HepG2 (cell line): Measurements from ENCODE around the gene ALMS1. TPM values are rescaled to one million over a fixed set of nuclear protein-coding genes. Genes with fewer than 3 reads are reported as not detected.

Source experiments
- ELF3 ChIP-seq: IDR thresholded peaks from 2 replicates; pipeline ENCODE4 v1.6.1; 2016; ENCODE audit warnings: missing genetic modification reagents, missing compliant biosample characterization
- FLYWCH1 ChIP-seq: sonication (generic); formaldehyde crosslinking; IDR thresholded peaks from 2 replicates; pipeline ENCODE4 v1.8.1; 2023; ENCODE audit warnings: mild to moderate bottlenecking, missing genetic modification reagents
- FOXC1 ChIP-seq: sonication (generic); formaldehyde crosslinking; IDR thresholded peaks from 2 replicates; pipeline ENCODE4 v1.8.0; 2022; ENCODE audit warnings: mild to moderate bottlenecking, missing genetic modification reagents, borderline replicate concordance
- GATAD1 ChIP-seq: IDR thresholded peaks from 2 replicates; pipeline ENCODE4 v1.6.1; 2016; ENCODE audit warnings: missing genetic modification reagents, missing compliant biosample characterization
- GPBP1L1 ChIP-seq: sonication (generic); formaldehyde crosslinking; IDR thresholded peaks from 2 replicates; pipeline ENCODE4 v1.5.0; 2020; ENCODE audit warnings: mild to moderate bottlenecking, missing genetic modification reagents
- GPN1 ChIP-seq: sonication (generic); formaldehyde crosslinking; IDR thresholded peaks from 2 replicates; pipeline ENCODE4 v1.5.1; 2020; ENCODE audit warnings: missing genetic modification reagents, borderline replicate concordance
- MED13 ChIP-seq: sonication (generic); formaldehyde crosslinking; IDR thresholded peaks from 2 replicates; pipeline ENCODE4 v1.5.0; 2020; ENCODE audit warnings: missing genetic modification reagents
- MEF2D ChIP-seq: sonication (generic); formaldehyde crosslinking; IDR thresholded peaks from 2 replicates; pipeline ENCODE4 v1.5.1; 2020; ENCODE audit warnings: mild to moderate bottlenecking, missing genetic modification reagents
- MEIS2 ChIP-seq: sonication (generic); formaldehyde crosslinking; IDR thresholded peaks from 2 replicates; pipeline ENCODE4 v1.9.0; 2021; ENCODE audit warnings: mild to moderate bottlenecking, missing genetic modification reagents
- MIER2 ChIP-seq: IDR thresholded peaks from 2 replicates; pipeline ENCODE4 v1.6.1; 2016; ENCODE audit warnings: missing biosample characterization, missing genetic modification reagents
- MXI1 ChIP-seq: IDR thresholded peaks from 3 replicates; pipeline ENCODE4 v1.6.1; 2012; ENCODE audit warnings: low read depth, low read length, inconsistent platforms, borderline replicate concordance
- NFE2 ChIP-seq: sonication (generic); formaldehyde crosslinking; IDR thresholded peaks from 2 replicates; pipeline ENCODE4 v1.4.0; 2020; ENCODE audit warnings: missing genetic modification reagents
- PLSCR1 ChIP-seq: sonication (generic); formaldehyde crosslinking; IDR thresholded peaks from 2 replicates; pipeline ENCODE4 v1.5.0; 2020; ENCODE audit warnings: missing genetic modification reagents, mild to moderate bottlenecking, borderline replicate concordance
- PRDM10 ChIP-seq: sonication (generic); formaldehyde crosslinking; IDR thresholded peaks from 2 replicates; pipeline ENCODE4 v1.4.0; 2020; ENCODE audit warnings: low read depth, missing genetic modification reagents
- SIN3A ChIP-seq: IDR thresholded peaks from 2 replicates; pipeline ENCODE4 v1.6.1; 2011; ENCODE audit warnings: low read depth, mild to moderate bottlenecking, control low read depth, low read length, borderline replicate concordance
- TFDP1 ChIP-seq: IDR thresholded peaks from 2 replicates; pipeline ENCODE4 v1.6.1; 2016; ENCODE audit warnings: missing compliant biosample characterization, missing genetic modification reagents, borderline replicate concordance
- ZNF556 ChIP-seq: sonication (generic); formaldehyde crosslinking; IDR thresholded peaks from 2 replicates; pipeline ENCODE4 v1.4.0; 2020; ENCODE audit warnings: mild to moderate bottlenecking, missing genetic modification reagents, borderline replicate concordance
- ZNF83 ChIP-seq: sonication (generic); formaldehyde crosslinking; IDR thresholded peaks from 2 replicates; pipeline ENCODE4 v1.4.0; 2020; ENCODE audit warnings: missing genetic modification reagents, mild to moderate bottlenecking, borderline replicate concordance
- polyA plus RNA-seq, 8 experiments: library from polyadenylated mRNA; depleted of rRNA in 3 of 8; stranded (reverse) in 7 of 8; unstranded in 1 of 8; fragments of >200 nt; fragmentation: Illumina TruSeq in 4 of 8; extraction: Trizol in 4 of 8; gene quantifications; 2 replicates each; pipeline versions ENCODE4 v1.2.1 to v1.2.3, GENCODE V29; 2011 to 2016; ENCODE audit warnings: low read depth in 4 of 8, missing spikeins in 1 of 8, mixed read lengths in 1 of 8; ENCODE audit not compliant: insufficient read depth in 1 of 8
- total RNA-seq, 5 experiments: library from RNA; depleted of rRNA; stranded (reverse); fragments of >200 nt; fragmentation: Illumina TruSeq; extraction: Trizol; gene quantifications; 2 replicates each; pipeline ENCODE4 v1.2.3, GENCODE V29; 2016; ENCODE audit warnings: low read depth in 1 of 5
- TF ChIP-seq, protein P1 (sequence below): IDR thresholded peaks from 2 replicates; pipeline ENCODE4 v1.6.1; 2018; ENCODE audit warnings: missing genetic modification reagents
- TF ChIP-seq, protein P2 (sequence below): sonication (generic); formaldehyde crosslinking; IDR thresholded peaks from 2 replicates; pipeline ENCODE4 v1.4.0; 2020; ENCODE audit warnings: missing genetic modification reagents; ENCODE audit errors: not compliant biosample characterization

The ALMS1 gene
- total and polyA plus RNA-seq, 2 of the 13 experiments (the other 11 are each of a cell fraction or from before 2014, with no cell fraction given) = 12.9 to 21.2 TPM

GRCh38 chr2:73385504-73386341 is at the start of gene ALMS1 (continued):
- TF ChIP-seq, protein P1, sequence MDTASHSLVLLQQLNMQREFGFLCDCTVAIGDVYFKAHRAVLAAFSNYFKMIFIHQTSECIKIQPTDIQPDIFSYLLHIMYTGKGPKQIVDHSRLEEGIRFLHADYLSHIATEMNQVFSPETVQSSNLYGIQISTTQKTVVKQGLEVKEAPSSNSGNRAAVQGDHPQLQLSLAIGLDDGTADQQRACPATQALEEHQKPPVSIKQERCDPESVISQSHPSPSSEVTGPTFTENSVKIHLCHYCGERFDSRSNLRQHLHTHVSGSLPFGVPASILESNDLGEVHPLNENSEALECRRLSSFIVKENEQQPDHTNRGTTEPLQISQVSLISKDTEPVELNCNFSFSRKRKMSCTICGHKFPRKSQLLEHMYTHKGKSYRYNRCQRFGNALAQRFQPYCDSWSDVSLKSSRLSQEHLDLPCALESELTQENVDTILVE (CRISPR knock-in tag) = no peak
- TF ChIP-seq SIN3A (peak; percentile 95), MXI1 (peak; percentile 96; the same call in 2 of the 3 replicates), MED13 (CRISPR knock-in tag) (peak; percentile 43; the same call in 1 of the 2 replicates), MEIS2 (CRISPR knock-in tag) (0 out of 2 replicates have a peak, but pooled peaks have one; percentile 28), GATAD1 (peak; percentile 84), NFE2 (CRISPR knock-in tag) (no peak), PLSCR1 (CRISPR knock-in tag) (0 out of 2 replicates have a peak, but pooled peaks have one; percentile 4), GPN1 (CRISPR knock-in tag) (no peak), TFDP1 (CRISPR knock-in tag) (peak; percentile 87; the same call in 1 of the 2 replicates), FLYWCH1 (CRISPR knock-in tag) (no peak), FOXC1 (no peak; the same call in none of the 2 replicates), ELF3 (CRISPR knock-in tag) (peak; percentile 21), ZNF556 (CRISPR knock-in tag) (0 out of 2 replicates have a peak, but pooled peaks have one; percentile 1), PRDM10 (CRISPR knock-in tag) (no peak), MEF2D (CRISPR knock-in tag) (no peak; the same call in 1 of the 2 replicates), GPBP1L1 (CRISPR knock-in tag) (no peak), MIER2 (CRISPR knock-in tag) (no peak), ZNF83 (CRISPR knock-in tag) (no peak)
- TF ChIP-seq, protein P2, sequence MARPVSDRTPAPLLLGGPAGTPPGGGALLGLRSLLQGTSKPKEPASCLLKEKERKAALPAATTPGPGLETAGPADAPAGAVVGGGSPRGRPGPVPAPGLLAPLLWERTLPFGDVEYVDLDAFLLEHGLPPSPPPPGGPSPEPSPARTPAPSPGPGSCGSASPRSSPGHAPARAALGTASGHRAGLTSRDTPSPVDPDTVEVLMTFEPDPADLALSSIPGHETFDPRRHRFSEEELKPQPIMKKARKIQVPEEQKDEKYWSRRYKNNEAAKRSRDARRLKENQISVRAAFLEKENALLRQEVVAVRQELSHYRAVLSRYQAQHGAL (CRISPR knock-in tag) = no peak
